ENCODE measurements around the gene TRANK1.

- TF ChIP-seq, protein P1, sequence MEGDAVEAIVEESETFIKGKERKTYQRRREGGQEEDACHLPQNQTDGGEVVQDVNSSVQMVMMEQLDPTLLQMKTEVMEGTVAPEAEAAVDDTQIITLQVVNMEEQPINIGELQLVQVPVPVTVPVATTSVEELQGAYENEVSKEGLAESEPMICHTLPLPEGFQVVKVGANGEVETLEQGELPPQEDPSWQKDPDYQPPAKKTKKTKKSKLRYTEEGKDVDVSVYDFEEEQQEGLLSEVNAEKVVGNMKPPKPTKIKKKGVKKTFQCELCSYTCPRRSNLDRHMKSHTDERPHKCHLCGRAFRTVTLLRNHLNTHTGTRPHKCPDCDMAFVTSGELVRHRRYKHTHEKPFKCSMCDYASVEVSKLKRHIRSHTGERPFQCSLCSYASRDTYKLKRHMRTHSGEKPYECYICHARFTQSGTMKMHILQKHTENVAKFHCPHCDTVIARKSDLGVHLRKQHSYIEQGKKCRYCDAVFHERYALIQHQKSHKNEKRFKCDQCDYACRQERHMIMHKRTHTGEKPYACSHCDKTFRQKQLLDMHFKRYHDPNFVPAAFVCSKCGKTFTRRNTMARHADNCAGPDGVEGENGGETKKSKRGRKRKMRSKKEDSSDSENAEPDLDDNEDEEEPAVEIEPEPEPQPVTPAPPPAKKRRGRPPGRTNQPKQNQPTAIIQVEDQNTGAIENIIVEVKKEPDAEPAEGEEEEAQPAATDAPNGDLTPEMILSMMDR (IDR thresholded peaks at IDR 0.05) = no peak
- no peak for TF ChIP-seq POLR2A (IDR thresholded peaks at IDR 0.05)
- no peak for TF ChIP-seq EP300 (IDR thresholded peaks at IDR 0.05)
- no peak for TF ChIP-seq POLR2AphosphoS5 (IDR thresholded peaks at IDR 0.05)
These were observed 66.7 kb downstream of the TRANK1 start for GRCh38 chr3:36877930-36878685.

Data from gastroesophageal sphincter (tissue), 3 donors.